IPS DF 19.7 (cell line): ENCODE measurements around the gene APLP2.
"Not testable (repeated sequence)": the region's sequence is repeated elsewhere in the genome, so short reads cannot be mapped to it uniquely, and the experiment has no call there.

ENCODE experiments used
- DNase-seq: peaks from one replicate; pipeline ENCODE4 v3.0.0-alpha.2; 2013; ENCODE audit warnings: low read depth, low spot score

APLP2 gene

DNA sequence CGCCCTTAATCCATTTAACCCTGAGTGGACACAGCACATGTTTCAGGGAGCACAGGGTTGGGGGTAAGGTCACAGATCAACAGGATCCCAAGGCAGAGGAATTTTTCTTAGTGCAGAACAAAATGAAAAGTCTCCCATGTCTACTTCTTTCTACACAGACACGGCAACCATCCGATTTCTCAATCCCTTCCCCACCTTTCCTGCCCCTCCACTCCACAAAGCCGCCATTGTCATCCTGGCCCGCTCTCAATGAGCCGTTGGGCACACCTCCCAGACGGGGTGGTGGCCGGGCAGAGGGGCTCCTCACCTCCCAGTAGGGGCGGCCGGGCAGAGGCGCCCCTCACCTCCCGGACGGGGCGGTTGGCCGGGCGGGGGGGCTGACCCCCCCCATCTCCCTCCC is 20.8 kb downstream of the APLP2 start:
- DNase-seq, result not testable (repeated sequence)

GRCh38 chr11:130091169-130091568 is 21.5 kb downstream of the APLP2 start:
- not testable (repeated sequence) for DNase-seq

DNA sequence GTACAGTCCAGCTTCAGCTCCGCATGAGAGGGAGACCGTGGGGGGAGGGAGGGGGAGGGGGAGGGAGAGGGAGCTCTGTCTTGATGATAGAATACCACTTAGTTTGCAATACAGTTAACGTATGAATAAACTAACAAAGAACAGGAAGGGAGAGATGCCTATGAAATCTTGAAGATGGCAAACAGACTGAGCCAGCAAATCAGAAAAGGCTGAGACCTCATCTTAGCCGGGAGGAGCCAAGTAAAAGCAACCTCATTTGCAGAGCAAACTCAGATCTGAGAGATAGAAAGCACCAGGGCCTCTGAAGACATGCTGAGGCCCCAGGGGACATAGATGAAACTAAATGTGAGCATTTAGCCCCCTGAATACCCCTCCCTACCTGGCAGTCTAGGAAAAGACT is 23.0 kb downstream of the APLP2 start:
- no peak for DNase-seq

DNA sequence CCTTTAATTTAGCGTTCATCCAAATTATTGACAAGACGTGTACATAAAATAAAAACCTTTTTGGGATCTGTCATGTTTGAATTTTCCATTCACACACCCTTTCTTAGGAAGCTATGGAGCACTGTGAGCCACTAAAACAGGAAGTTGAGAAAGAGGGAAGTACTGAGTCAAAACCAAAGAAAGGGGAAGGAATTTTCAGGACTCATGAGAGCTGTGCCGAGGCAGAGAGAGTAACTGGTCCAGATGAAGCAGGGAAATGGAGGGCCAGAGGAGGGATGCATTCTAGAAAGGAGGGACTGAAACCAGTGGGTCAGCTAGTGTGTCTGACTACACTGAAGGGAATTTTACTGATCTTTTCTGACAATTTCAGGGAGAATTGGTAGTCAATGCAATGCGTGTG is 24.9 kb downstream of the APLP2 start:
- no peak for DNase-seq

- DNase-seq, result no peak
Measured at GRCh38 chr11:130095326-130095725, 25.6 kb downstream of the APLP2 start.

DNA sequence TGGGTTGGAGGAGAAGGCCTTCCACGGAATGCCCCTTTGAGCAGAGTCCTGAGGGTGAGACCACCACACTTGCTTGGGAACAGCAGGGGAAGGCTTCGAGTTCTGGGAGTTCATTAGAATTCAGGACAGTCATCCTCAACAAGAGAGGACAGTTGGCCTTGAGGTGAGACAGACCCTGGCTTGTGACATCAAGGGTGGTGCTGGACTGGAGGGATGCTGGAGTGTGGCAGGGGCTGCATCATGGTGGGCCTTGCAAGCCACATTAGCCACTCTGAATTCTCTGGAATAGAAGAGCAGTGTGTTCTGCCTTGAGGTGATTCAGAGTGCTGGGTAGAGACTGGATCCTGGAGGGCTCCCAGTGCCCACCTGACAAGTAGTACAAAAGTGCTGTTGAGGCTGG is 26.3 kb downstream of the APLP2 start:
- DNase-seq, result no peak

DNA sequence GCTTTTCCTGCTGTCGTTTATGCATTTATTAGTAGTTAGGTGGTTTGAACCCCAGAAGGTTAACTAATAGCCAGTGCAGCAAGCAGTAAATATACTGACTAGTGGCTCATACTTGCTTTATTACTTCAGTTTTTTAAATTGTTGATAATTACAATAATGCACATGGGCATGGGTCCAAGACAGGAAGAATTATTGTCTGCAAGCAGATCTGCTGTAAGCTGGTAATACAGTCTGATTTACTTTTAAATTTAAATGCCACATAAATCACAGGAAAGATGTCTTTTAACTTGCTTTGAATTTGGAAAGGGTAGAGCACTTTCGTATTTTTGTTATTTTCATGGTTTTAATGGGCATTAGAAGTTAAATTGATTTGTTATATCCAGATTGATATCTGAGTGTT is 27.1 kb downstream of the APLP2 start:
- no peak for DNase-seq

GRCh38 chr11:130097285-130097684 is 27.6 kb downstream of the APLP2 start:
- DNase-seq, result no peak

DNA sequence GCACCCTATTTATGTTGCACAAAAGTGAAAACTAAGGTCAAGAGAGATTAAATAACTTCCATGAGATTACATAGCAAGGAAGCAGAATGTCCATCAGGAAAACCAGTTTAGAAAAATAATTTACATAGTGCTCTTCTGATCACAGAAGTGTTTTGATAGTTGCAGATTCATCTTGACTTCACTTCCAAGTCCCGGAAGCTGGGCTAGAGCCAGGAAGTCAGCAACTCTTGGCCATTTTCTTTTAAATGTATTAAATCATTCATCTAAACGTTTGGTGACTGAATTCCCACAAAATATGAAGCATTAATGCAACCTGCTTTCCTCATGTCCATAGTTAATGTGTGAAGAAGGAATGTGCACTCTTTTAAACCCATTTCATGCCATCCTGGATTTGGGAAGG is 29.7 kb downstream of the APLP2 start:
- DNase-seq, result no peak

- DNase-seq, result no peak
Measured at GRCh38 chr11:130100381-130101095, 30.8 kb downstream of the APLP2 start.

DNA sequence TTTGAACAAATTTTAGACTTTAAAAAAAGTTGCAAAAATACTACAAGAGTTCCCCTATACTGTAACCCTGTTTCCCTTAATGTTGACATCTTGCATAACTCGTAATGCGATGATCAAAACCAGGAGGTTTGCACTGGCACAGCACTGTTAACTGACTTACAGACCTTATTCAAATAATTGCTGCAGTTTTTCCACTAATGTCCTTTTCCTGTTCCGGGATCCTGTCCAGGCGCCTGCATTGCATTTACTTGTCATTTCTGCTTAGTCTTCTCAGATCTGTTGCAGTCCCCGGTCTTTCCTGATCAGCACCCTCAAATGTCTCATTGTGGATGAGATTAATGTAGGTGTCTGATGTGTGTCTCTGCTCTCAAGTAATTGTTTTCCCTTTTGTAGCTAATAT is 32.0 kb downstream of the APLP2 start:
- DNase-seq, result no peak

DNA sequence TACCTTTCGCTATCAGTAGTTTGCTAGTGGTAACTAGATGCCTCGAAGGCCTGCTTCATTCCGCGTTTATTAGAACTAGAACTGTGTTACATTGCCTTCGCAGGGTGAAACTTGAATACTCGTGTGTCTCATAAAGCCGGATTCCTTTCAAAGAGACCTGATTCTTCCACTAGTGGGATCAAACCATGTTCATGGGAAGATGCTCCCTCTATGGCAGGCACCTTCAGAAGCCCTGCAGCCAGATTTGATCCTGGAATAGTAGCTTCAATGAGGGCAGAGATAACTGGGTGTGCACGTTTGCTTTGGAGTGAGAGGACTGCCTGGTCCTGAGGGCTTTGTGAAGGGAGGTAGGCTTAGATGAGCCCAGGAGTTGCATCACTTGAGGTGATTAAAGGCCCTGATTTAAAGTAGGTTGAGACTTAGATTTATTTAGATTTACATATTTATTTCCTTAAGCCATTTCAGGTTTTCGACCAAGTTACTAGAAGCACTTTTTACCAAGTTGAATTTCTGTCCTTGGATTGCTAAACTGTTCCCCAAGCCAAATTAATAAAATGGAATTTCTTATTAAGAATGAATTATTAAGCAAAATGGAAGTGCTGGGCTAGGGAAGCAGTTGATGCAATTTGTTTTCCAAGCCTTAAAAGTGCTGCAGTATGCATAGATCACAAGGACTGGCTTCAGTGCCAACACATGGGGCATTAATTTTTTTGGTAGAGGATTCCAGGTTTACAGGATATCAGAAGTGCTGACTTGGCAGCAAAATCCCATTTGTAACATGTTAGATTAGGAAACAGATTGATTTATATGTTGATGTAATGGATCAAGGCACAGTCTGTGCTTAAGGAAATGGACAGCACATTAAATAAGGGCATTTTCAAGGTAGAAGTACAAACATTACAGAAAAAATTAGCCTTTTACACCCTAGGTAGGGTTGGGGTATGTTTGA is 32.9 kb downstream of the APLP2 start:
- no peak for DNase-seq

DNA sequence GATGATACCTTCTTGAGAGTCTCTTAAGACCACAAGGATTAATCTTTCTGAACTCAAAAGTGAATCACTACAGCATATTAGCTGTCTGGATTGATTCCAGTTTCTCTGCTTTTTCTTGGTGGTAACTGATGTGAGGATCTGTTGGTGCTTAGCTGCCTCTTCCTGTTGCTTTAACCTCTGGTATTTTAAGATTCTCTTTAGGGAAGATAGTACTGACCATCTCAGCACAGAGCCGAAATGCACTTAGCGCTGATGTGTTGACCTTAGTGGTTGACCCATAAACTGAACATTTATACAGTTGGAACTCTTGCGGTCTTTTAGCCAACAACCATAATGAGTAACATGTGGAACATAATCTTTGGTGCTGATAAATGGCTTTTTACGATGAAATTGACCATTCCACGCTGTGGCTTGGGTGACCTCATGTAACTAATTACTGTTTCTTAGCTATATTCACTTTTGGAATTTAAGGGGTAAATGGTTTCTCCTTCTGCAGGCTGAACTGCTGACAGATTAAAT is 33.7 kb downstream of the APLP2 start:
- no peak for DNase-seq

DNA sequence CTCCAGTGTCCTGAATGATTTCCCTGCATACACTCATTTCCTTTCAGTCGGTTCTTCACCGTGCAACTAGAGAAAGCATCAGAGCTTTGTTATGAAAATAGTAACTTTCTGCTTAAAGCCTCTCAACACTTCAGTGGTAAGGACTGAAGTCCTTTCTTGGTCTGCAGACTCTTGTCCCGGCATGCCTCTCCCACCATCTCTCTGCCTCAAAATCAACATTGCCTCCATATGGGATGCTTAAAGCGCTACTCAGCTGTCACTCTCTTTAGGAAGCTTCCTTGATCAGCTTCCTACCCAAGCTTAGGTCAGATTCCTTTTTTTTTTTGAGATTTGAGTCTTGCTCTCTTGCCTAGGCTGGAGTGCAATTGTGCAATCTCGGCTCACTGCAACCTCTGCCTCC is 36.7 kb downstream of the APLP2 start:
- DNase-seq, result no peak

DNA sequence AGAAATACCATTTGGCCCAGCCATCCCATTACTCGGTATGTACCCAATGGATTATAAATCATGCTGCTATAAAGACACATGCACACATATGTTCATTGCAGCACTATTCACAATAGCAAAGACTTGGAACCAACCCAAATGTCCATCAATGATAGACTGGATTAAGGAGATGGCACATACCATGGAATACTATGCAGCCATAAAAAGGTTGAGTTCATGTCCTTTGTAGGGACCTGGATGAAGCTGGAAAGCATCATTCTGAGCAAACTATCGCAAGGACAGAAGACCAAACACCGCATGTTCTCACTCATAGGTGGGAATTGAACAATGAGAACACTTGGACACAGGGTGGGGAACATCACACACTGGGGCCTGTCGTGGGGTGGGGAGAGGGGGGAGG is 39.0 kb downstream of the APLP2 start:
- DNase-seq, result not testable (repeated sequence)

GRCh38 chr11:130109386-130109785 is 39.7 kb downstream of the APLP2 start:
- no peak for DNase-seq

DNA sequence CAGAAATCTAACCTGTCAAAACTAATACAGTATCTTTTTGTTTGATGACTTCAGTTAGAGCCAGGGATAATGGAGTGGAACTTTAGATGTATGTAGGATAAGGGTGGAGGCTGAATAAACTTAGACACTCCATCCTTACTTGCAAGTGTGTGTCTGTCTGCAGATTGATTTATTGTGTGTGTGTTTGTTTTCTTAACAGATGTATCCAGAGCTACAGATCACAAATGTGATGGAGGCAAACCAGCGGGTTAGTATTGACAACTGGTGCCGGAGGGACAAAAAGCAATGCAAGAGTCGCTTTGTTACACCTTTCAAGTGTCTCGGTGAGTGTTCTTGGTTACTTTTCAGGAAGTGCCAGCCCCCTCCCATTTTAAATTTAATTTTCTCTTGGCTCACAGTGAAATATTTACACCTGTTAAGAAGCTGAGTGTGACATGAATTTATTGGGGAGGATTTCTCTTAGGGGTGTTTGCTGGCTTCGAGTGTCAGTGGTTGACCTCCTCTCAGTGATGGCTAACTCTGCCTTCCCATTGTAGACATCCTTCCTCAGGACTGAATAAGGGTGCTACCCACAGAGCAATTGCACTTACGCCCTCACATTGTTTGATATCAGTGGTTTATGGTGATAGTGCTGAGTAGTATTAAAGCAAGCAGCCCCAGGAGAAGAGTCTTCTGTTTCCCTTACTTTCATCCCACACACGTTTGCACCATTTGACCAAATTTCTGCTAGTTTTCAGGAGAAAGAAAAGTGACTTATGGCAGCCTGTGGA is 40.8 kb downstream of the APLP2 start:
- no peak for DNase-seq

GRCh38 chr11:130112071-130112830 is 42.6 kb downstream of the APLP2 start:
- DNase-seq, result no peak

GRCh38 chr11:130114281-130114680 is 44.6 kb downstream of the APLP2 start:
- no peak for DNase-seq

- no peak for DNase-seq
Measured at GRCh38 chr11:130114726-130115125, 45.0 kb downstream of the APLP2 start.

GRCh38 chr11:130115218-130115617 is 45.5 kb downstream of the APLP2 start:
- no peak for DNase-seq
